ENCODE measurements around the gene INO80E. TPM values are rescaled to one million over a fixed set of nuclear protein-coding genes. Genes with fewer than 3 reads are reported as not detected.

INO80E gene
- total and polyA plus RNA-seq, 8 donors, result 42.1 to 59.6 (median 51.6) TPM

DNA sequence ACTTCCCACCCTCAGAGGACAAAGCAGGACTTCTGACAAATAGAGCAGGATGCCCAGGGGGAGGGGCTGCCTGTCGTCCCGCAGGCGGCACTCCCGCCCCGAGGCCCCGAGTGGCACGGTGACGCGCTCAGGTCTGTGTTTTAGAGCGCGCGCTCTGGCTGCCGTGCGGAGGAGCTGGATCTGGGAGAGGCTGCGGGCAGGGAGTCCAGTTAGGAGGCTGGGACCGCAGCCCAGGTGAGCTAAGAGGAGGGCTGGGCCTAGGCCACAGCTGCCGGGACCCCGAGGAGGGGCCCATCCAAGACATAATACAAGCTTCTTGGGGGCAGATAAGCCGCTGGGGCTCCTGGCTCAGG is 8.4 kb downstream of the INO80E start:
- Histone ChIP-seq H3K36me3 (peaks cover 0 to 41% of the 10 kb centered on the region in 2 donors), H3K9me3 (no peaks in the 10 kb centered on the region), H3K27me3 (peaks cover 2 to 23% of the 10 kb centered on the region in 2 donors), H3K4me3 (no peak overlapping the region), H3K4me1 (peaks cover 0 to 11% of the 10 kb centered on the region in 2 donors), H3K27ac (peak overlapping the region in 1 of 2 donors; percentile 18)
- intact Hi-C loops (cut with DNase I), result loop anchor here in 1 of 2 donors (10.0 kb wide), 3 partner anchors 80 to 300 kb away; partner anchors contain the start of gene KCTD13
- peak in 1 of 4 donors; percentile 78 for DNase-seq
- TF ChIP-seq, protein P1, sequence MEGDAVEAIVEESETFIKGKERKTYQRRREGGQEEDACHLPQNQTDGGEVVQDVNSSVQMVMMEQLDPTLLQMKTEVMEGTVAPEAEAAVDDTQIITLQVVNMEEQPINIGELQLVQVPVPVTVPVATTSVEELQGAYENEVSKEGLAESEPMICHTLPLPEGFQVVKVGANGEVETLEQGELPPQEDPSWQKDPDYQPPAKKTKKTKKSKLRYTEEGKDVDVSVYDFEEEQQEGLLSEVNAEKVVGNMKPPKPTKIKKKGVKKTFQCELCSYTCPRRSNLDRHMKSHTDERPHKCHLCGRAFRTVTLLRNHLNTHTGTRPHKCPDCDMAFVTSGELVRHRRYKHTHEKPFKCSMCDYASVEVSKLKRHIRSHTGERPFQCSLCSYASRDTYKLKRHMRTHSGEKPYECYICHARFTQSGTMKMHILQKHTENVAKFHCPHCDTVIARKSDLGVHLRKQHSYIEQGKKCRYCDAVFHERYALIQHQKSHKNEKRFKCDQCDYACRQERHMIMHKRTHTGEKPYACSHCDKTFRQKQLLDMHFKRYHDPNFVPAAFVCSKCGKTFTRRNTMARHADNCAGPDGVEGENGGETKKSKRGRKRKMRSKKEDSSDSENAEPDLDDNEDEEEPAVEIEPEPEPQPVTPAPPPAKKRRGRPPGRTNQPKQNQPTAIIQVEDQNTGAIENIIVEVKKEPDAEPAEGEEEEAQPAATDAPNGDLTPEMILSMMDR (IDR thresholded peaks at IDR 0.05), result no peak
- ATAC-seq, result peak; percentile 77

DNA sequence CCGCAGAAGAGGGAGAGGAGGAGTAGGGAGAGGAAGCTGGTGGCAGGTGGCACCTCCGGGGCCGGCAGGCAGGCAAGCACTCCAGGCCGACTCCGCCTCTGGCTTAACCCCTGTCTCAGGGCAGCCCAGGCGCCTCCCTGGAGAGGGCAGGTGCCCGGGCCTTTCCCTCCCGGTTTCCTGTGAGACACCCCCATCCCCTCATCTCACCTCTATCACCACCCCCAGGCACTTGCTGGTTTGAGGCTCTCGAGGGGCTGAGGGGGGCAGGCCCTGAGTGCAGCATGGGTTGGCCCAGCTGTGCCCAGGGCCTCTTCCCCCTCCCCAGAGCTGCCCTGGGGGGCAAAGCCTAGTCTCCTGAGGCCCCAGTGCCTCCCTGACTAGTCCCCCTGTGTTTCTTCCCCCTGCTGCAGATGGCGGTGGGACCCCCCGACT is 8.8 kb downstream of the INO80E start:
- peaks cover 0 to 11% of the 10 kb centered on the region in 2 donors for H3K4me1 ChIP-seq
- TF ChIP-seq, protein P1 (IDR thresholded peaks at IDR 0.05), result no peak
- no peaks in the 10 kb centered on the region for H3K9me3 ChIP-seq
- ATAC-seq, result peak; percentile 90
- H3K27ac ChIP-seq, result peak overlapping the region in 1 of 2 donors; percentile 18
- peaks cover 0 to 41% of the 10 kb centered on the region in 2 donors for H3K36me3 ChIP-seq
- peaks cover 5 to 27% of the 10 kb centered on the region in 2 donors for H3K27me3 ChIP-seq
- H3K4me3 ChIP-seq, result no peak overlapping the region
- peak in 2 of 4 donors; percentile 60 to 84 for DNase-seq
- intact Hi-C loops (cut with DNase I), result loop anchor here in 1 of 2 donors (10.0 kb wide), 3 partner anchors 80 to 300 kb away; partner anchors contain the start of gene KCTD13

DNA sequence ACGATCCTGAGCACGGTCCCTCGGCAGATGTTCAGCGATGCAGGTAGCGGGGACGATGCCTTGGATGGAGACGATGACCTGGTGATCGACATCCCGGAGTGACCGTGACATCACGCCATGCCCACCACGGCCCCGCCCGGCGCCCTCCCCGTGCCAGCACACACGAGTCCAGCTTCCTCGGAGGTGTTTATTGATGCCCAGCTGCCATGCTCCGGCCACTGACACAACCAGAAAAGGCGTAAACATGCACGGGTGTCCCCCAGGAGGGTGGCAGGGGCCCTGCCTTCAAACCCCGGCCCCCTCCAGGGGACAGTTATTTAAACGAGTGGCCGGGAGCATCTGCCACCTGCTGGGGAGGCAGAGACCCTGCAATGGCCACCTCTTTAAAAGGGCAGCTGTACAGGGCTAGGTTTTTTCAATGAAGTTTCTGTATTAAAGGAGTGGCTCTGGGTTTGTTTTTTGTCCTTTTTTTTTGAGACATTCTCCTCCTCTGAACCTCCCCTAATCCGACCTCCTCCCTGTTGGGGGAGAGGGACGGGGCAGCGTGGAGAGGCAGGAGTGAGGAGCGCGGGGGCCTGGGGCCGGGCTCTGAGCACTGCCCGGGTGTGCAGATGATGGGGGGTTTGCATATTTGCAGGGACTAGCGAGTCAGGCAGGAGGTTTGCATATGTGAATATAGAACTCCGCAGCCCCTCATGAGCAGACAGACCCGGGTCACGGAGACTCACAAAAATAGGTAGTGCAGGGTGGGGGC is 9.5 kb downstream of the INO80E start:
- peak; percentile 74 for ATAC-seq
- Histone ChIP-seq H3K9me3 (no peaks in the 10 kb centered on the region), H3K4me3 (no peak overlapping the region), H3K27ac (no peak overlapping the region), H3K27me3 (peaks cover 12 to 34% of the 10 kb centered on the region in 2 donors), H3K36me3 (peaks cover 0 to 36% of the 10 kb centered on the region in 2 donors), H3K4me1 (peaks cover 2 to 15% of the 10 kb centered on the region in 2 donors)
- intact Hi-C loops (cut with DNase I), result loop anchor here in 1 of 2 donors (10.0 kb wide), 3 partner anchors 81 to 301 kb away; partner anchors contain the start of gene KCTD13
- TF ChIP-seq, protein P1 (IDR thresholded peaks at IDR 0.05), result peak; percentile 79 to 80
- DNase-seq, result peak in 1 of 4 donors; percentile 76

DNA sequence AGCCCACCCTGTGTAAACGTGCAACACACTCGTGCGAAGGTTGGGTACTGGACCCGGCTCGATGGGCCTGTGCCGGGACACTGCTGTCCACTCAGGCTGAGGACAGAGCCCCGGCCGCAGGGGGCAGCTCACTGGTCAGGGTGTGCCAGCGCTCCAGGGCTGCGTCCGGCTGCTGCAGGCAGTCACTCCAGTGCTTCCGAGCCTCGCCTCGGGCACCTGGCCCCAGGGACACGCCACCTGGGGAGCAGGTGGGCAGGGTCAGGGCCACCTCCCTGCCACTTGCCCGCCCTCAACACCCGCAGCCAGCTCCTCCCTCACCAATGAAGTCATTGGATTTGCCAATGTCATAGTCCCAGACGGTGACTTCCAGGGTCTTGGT is 10.0 kb downstream of the INO80E start:
- ATAC-seq, result no peak
- TF ChIP-seq, protein P1 (IDR thresholded peaks at IDR 0.05), result no peak
- Histone ChIP-seq H3K36me3 (peaks cover 0 to 30% of the 10 kb centered on the region in 2 donors), H3K9me3 (no peaks in the 10 kb centered on the region), H3K4me1 (peaks cover 6 to 20% of the 10 kb centered on the region in 2 donors), H3K27ac (no peak overlapping the region), H3K4me3 (no peak overlapping the region), H3K27me3 (peaks cover 18 to 40% of the 10 kb centered on the region in 2 donors)
- peak in 1 of 4 donors; percentile 81 for DNase-seq
- intact Hi-C loops (cut with DNase I), result loop anchor here in 1 of 2 donors (10.0 kb wide), 3 partner anchors 81 to 301 kb away; partner anchors contain the start of gene KCTD13
